ENCODE data around the gene PTCH1. TPM values are rescaled to one million over a fixed set of nuclear protein-coding genes. Genes with fewer than 3 reads are reported as not detected.

PTCH1 gene
- total RNA-seq, 2 donors from 2014 or later, result 27.5 to 108 TPM

DNA sequence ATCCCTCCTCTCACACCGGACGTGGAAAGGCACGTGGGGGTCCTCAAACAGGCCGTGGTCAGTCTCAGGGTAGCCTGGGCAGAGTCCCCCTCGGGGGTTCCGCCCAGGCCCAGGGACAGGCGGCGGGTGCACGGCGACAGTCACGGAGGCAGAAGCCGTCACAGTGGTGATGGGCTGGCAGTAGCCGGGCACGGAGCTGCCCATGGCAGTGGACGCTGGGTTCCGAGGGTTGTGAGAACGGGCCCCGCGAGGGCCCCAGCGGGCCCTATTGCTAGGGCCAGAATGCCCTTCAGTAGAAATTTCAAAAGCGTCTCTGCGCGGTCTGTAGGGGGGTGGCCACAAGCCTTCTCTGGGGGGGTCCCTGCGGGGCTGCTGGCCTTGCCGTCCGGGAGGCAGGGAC is 69.8 kb downstream of the PTCH1 start:
- TF ChIP-seq, protein P1, sequence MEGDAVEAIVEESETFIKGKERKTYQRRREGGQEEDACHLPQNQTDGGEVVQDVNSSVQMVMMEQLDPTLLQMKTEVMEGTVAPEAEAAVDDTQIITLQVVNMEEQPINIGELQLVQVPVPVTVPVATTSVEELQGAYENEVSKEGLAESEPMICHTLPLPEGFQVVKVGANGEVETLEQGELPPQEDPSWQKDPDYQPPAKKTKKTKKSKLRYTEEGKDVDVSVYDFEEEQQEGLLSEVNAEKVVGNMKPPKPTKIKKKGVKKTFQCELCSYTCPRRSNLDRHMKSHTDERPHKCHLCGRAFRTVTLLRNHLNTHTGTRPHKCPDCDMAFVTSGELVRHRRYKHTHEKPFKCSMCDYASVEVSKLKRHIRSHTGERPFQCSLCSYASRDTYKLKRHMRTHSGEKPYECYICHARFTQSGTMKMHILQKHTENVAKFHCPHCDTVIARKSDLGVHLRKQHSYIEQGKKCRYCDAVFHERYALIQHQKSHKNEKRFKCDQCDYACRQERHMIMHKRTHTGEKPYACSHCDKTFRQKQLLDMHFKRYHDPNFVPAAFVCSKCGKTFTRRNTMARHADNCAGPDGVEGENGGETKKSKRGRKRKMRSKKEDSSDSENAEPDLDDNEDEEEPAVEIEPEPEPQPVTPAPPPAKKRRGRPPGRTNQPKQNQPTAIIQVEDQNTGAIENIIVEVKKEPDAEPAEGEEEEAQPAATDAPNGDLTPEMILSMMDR (IDR thresholded peaks at IDR 0.05), result no peak
- TF ChIP-seq POLR2AphosphoS5 (IDR thresholded peaks at IDR 0.05) (no peak), POLR2A (IDR thresholded peaks at IDR 0.05) (no peak)
- no peaks in the 10 kb centered on the region for H3K9me3 ChIP-seq
- no peaks in the 10 kb centered on the region for H3K4me1 ChIP-seq (replicated peaks)
- no peaks in the 10 kb centered on the region for H3K27me3 ChIP-seq (replicated peaks; ENCODE audit: insufficient read depth)
- no peak overlapping the region for H3K27ac ChIP-seq
- no peak for DNase-seq (ENCODE audit: low spot score)
- no peak overlapping the region for H3K4me3 ChIP-seq
- 93% methylated on average over 26 of the region's 26 CpGs for WGBS
- intact Hi-C loops (cut with DNase I), result no loop called here
- peaks cover 5 to 18% of the 10 kb centered on the region in 2 donors for H3K36me3 ChIP-seq

DNA sequence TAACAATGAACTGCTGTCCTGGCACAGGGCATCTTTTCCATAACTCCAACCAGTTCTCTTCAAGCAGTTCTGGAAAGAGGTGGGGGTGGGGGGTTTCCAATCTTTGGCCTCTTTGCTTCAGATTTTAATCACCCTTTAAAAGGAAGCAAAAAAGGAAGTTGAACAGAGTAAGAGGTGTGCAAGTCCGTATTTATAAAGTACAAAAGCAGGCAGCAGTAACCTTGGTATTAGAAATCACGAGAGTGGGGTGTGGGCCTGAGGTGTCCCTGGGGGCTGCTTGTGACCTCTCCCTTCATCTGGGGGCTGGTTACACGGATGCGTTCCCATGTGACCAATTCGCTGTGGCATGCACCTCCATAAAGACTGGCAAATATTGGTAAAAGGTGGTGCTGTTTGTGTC is 70.5 kb downstream of the PTCH1 start:
- Histone ChIP-seq H3K36me3 (peaks cover 5 to 18% of the 10 kb centered on the region in 2 donors), H3K4me3 (no peak overlapping the region)
- 76% methylated on average over 5 of the region's 5 CpGs for WGBS

DNA sequence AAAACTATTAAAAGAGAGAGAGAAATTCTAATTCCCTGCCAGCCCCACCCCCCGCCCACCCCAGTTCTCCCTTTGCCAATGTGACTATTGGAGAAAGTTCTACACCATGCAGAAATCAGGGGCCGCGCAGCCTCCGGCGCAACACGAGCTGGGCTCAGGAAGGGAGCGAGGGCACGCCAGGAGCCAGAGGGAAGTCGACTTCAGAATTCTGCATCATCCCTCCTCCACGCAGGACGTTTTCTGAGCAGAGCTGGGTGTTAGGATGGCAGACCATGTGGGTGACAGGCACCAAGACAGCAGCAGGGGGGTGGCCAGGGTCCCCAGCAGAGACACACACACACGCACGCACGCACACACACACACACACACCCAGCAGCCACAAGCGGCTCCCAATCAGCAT is 72.6 kb downstream of the PTCH1 start:
- H3K36me3 ChIP-seq, result peaks cover 5 to 18% of the 10 kb centered on the region in 2 donors
- no peak overlapping the region for H3K4me3 ChIP-seq
- H3K9me3 ChIP-seq, result no peaks in the 10 kb centered on the region
- no peak for DNase-seq (ENCODE audit: low spot score)
- H3K27me3 ChIP-seq (replicated peaks; ENCODE audit: insufficient read depth), result no peaks in the 10 kb centered on the region
- no peak overlapping the region for H3K27ac ChIP-seq
- WGBS, result 89% methylated on average over 15 of the region's 15 CpGs
- intact Hi-C loops (cut with DNase I), result no loop called here
- H3K4me1 ChIP-seq (replicated peaks), result no peaks in the 10 kb centered on the region
- TF ChIP-seq, protein P1 (IDR thresholded peaks at IDR 0.05), result no peak
- TF ChIP-seq POLR2AphosphoS5 (IDR thresholded peaks at IDR 0.05), result no peak

More for the DNA sequence above, 70.5 kb downstream of the PTCH1 start:
- Histone ChIP-seq H3K27ac (no peak overlapping the region), H3K9me3 (no peaks in the 10 kb centered on the region), H3K4me1 (replicated peaks) (no peaks in the 10 kb centered on the region), H3K27me3 (replicated peaks; ENCODE audit: insufficient read depth) (no peaks in the 10 kb centered on the region)
- TF ChIP-seq POLR2A (IDR thresholded peaks at IDR 0.05), result no peak
- TF ChIP-seq POLR2AphosphoS5 (IDR thresholded peaks at IDR 0.05), result no peak
- TF ChIP-seq, protein P1 (IDR thresholded peaks at IDR 0.05), result no peak
- DNase-seq (ENCODE audit: low spot score), result no peak
- intact Hi-C loops (cut with DNase I), result no loop called here

DNA sequence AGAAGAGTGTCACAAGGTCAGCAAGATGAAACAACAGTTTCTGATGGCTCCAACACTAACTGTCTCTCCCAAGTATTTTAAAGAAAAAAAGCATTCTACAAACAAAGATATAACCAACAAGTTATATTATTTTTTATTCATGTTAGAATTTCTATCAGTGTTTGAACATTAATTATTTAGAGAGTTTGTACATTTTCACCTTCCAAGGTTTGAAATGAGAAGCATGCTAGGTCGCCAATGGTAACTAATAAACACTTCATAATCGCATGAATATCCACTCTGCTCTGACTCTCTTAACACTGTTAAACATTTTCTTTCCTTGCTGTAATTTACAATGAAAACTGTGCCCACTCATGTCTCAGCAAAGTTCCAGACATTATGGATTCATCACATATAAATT is 73.5 kb downstream of the PTCH1 start:
- DNase-seq (ENCODE audit: low spot score), result no peak
- Histone ChIP-seq H3K27ac (no peak overlapping the region), H3K36me3 (peaks cover 5 to 18% of the 10 kb centered on the region in 2 donors), H3K4me3 (no peak overlapping the region), H3K27me3 (replicated peaks; ENCODE audit: insufficient read depth) (no peaks in the 10 kb centered on the region), H3K4me1 (replicated peaks) (no peaks in the 10 kb centered on the region), H3K9me3 (no peaks in the 10 kb centered on the region)
- intact Hi-C loops (cut with DNase I), result no loop called here
- 73% methylated on average over 2 of the region's 2 CpGs for WGBS
- TF ChIP-seq, protein P1 (IDR thresholded peaks at IDR 0.05), result no peak
- TF ChIP-seq POLR2A (IDR thresholded peaks at IDR 0.05), result no peak

DNA sequence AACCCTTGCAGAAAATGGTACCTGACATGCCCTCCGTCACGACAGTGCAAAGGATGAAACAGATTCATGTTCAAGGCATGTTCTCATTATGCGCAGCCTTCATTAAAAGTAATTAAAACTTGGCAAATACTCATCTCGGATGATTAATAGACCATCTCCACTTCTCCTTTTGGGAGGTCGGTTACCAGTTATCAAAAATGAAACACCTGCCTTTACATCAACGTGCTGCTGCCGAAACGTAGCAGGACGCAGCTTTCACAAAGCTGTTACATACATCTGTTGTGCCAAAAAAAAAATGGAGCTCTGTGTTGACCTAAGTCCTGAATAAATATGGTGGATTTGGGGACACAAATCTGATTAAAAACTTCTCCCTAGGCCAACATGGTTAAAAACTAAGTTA is 75.7 kb downstream of the PTCH1 start:
- TF ChIP-seq POLR2A (IDR thresholded peaks at IDR 0.05) (no peak), POLR2AphosphoS5 (IDR thresholded peaks at IDR 0.05) (no peak)
- TF ChIP-seq, protein P1 (IDR thresholded peaks at IDR 0.05), result no peak
- no peak overlapping the region for H3K27ac ChIP-seq
- H3K9me3 ChIP-seq, result no peaks in the 10 kb centered on the region
- intact Hi-C loops (cut with DNase I), result no loop called here
- peaks cover 0 to 3% of the 10 kb centered on the region in 2 donors for H3K36me3 ChIP-seq
- no peaks in the 10 kb centered on the region for H3K27me3 ChIP-seq (replicated peaks; ENCODE audit: insufficient read depth)
- H3K4me1 ChIP-seq (replicated peaks), result no peaks in the 10 kb centered on the region
- WGBS, result 82% methylated on average over 9 of the region's 9 CpGs
- no peak for DNase-seq (ENCODE audit: low spot score)
- no peak overlapping the region for H3K4me3 ChIP-seq

Data from prostate gland (tissue), 2 donors.